ENCODE data around the gene AKR1D1.

Gene AKR1D1

GRCh38 chr7:138158739-138159528 is 82.7 kb downstream of the AKR1D1 start:
- POLR2A ChIA-PET = no interaction called here
- TF ChIP-seq ZNF521 (tag by site-specific recombination; IDR thresholded peaks at IDR 0.05) (no peak), ZSCAN23 (tag by site-specific recombination; IDR thresholded peaks at IDR 0.05) (no peak), ZBTB17 (tag by site-specific recombination; IDR thresholded peaks at IDR 0.05) (no peak), MZF1 (tag by site-specific recombination; IDR thresholded peaks at IDR 0.05; ENCODE audit: borderline replicate concordance) (no peak), ZXDB (tag by site-specific recombination; IDR thresholded peaks at IDR 0.05) (no peak), ZNF654 (tag by site-specific recombination; IDR thresholded peaks at IDR 0.05; ENCODE audit: low read depth) (no peak), ZNF596 (tag by site-specific recombination; IDR thresholded peaks at IDR 0.05) (no peak), ZNF202 (tag by site-specific recombination; IDR thresholded peaks at IDR 0.05; ENCODE audit: borderline replicate concordance) (no peak), YY1 (tag by site-specific recombination; IDR thresholded peaks at IDR 0.05) (no peak), ZNF658 (tag by site-specific recombination; IDR thresholded peaks at IDR 0.05) (no peak), ZNF518A (tag by site-specific recombination; conservative IDR thresholded peaks at IDR 0.05; ENCODE audit: low read depth) (no peak), ZNF311 (tag by site-specific recombination; IDR thresholded peaks at IDR 0.05; ENCODE audit: borderline replicate concordance) (no peak), SP2 (tag by site-specific recombination; IDR thresholded peaks at IDR 0.05) (no peak), ZNF16 (tag by site-specific recombination; IDR thresholded peaks at IDR 0.05; ENCODE audit: low read depth) (no peak), ZNF2 (tag by site-specific recombination; IDR thresholded peaks at IDR 0.05) (no peak), ZNF571 (tag by site-specific recombination; IDR thresholded peaks at IDR 0.05) (no peak), EGR2 (tag by site-specific recombination; IDR thresholded peaks at IDR 0.05; ENCODE audit: low read depth) (no peak)
- Histone ChIP-seq H3K36me3 (ENCODE audit: control insufficient read depth in 2 of 2, insufficient read depth in 1 of 2, low read length in 2 of 2) (no peaks in the 10 kb centered on the region), H3K27ac (ENCODE audit: extremely low read depth, low read depth, low read length) (no peak overlapping the region), H3K4me3 (ENCODE audit: low read depth, low read length) (no peak overlapping the region), H3K9me3 (ENCODE audit: control insufficient read depth, insufficient read depth, low read depth, low read length) (no peaks in the 10 kb centered on the region), H3K4me1 (ENCODE audit: control insufficient read depth, insufficient read depth, low read length) (no peaks in the 10 kb centered on the region)
- CTCF ChIA-PET = interaction anchor here (0.6 kb wide), 1 partner anchor 236 kb away, joined by 3 read pairs; no protein-coding TSS in a partner anchor

- CTCF ChIA-PET = interaction anchor here (0.5 to 4.2 kb wide), 16 partner anchors 9 to 710 kb away, joined by 3 to 39 read pairs (median 4); no protein-coding TSS in a partner anchor
- no peak overlapping the region for H3K4me3 ChIP-seq (ENCODE audit: low read depth, low read length)
- no peaks in the 10 kb centered on the region for H3K4me1 ChIP-seq (ENCODE audit: control insufficient read depth, insufficient read depth, low read length)
- H3K27ac ChIP-seq (ENCODE audit: extremely low read depth, low read depth, low read length) = no peak overlapping the region
- H3K36me3 ChIP-seq (ENCODE audit: control insufficient read depth in 2 of 2, insufficient read depth in 1 of 2, low read length in 2 of 2) = no peaks in the 10 kb centered on the region
- no peaks in the 10 kb centered on the region for H3K9me3 ChIP-seq (ENCODE audit: control insufficient read depth, insufficient read depth, low read depth, low read length)
- POLR2A ChIA-PET = interaction anchor here (0.6 to 1.0 kb wide), 3 partner anchors 122 to 577 kb away, joined by 3 to 6 read pairs (median 3); partner anchors contain the start of gene TRIM24
- no peak for TF ChIP-seq ATF2 (tag by site-specific recombination; IDR thresholded peaks at IDR 0.05; ENCODE audit: low read depth)
- TF ChIP-seq TCF7L2 (IDR thresholded peaks at IDR 0.05; ENCODE audit: borderline replicate concordance, low read depth, low read length) = 0 out of 2 replicates have a peak, but pooled peaks have one; percentile 21
- TF ChIP-seq ZFHX2 (tag by site-specific recombination; conservative IDR thresholded peaks at IDR 0.05) = no peak
- TF ChIP-seq ZBTB48 (tag by site-specific recombination; IDR thresholded peaks at IDR 0.05) = no peak
- no peak for TF ChIP-seq ZSCAN18 (tag by site-specific recombination; IDR thresholded peaks at IDR 0.05)
- TF ChIP-seq ZNF768 (tag by site-specific recombination; IDR thresholded peaks at IDR 0.05) = no peak
- TF ChIP-seq ZNF777 (tag by site-specific recombination; IDR thresholded peaks at IDR 0.05; ENCODE audit: borderline replicate concordance) = no peak
- TF ChIP-seq ZSCAN16 (tag by site-specific recombination; IDR thresholded peaks at IDR 0.05) = peak; percentile 92
- no peak for TF ChIP-seq ZNF433 (tag by site-specific recombination; IDR thresholded peaks at IDR 0.05; ENCODE audit: low read depth)
- no peak for TF ChIP-seq ZBTB8A (tag by site-specific recombination; IDR thresholded peaks at IDR 0.05)
These were observed 85.4 kb downstream of the AKR1D1 start for GRCh38 chr7:138161600-138162081.

All from HEK293 (cell line).